Endothelial cell (in vitro differentiated cells): ENCODE measurements around the gene CA11. TPM values are rescaled to one million over a fixed set of nuclear protein-coding genes. Genes with fewer than 3 reads are reported as not detected.

ENCODE experiments used
- DNase-seq: peaks from one replicate; pipeline ENCODE4 v3.0.0; 2021; ENCODE audit warnings: low spot score
- H3K27ac Mint-ChIP-seq: one replicate; pipeline ENCODE4 v1.8.0; 2021; ENCODE audit warnings: mixed read lengths, inconsistent platforms; ENCODE audit not compliant: unreplicated experiment
- H3K27me3 Mint-ChIP-seq: one replicate; pipeline ENCODE4 v1.8.0; 2021; ENCODE audit warnings: mild to moderate bottlenecking, moderate library complexity, mixed read lengths, inconsistent platforms; ENCODE audit not compliant: unreplicated experiment
- H3K36me3 Mint-ChIP-seq: one replicate; pipeline ENCODE4 v1.8.0; 2021; ENCODE audit warnings: mild to moderate bottlenecking, low read depth, mixed read lengths, inconsistent platforms; ENCODE audit not compliant: unreplicated experiment
- H3K4me1 Mint-ChIP-seq: one replicate; pipeline ENCODE4 v1.8.0; 2021; ENCODE audit warnings: mild to moderate bottlenecking, mixed read lengths, inconsistent platforms; ENCODE audit not compliant: unreplicated experiment
- H3K4me3 Mint-ChIP-seq: one replicate; pipeline ENCODE4 v1.8.0; 2021; ENCODE audit warnings: mild to moderate bottlenecking, mixed read lengths, inconsistent platforms; ENCODE audit not compliant: unreplicated experiment
- H3K9me3 Mint-ChIP-seq: one replicate; pipeline ENCODE4 v1.8.0; 2021; ENCODE audit warnings: mixed read lengths, inconsistent platforms; ENCODE audit not compliant: unreplicated experiment
- CTCF ChIP-seq: fragments of 200-600 bp; sonication (generic); IDR thresholded peaks from one replicate; pipeline ENCODE4 v1.5.0; 2021; ENCODE audit warnings: antibody characterized with exemption; ENCODE audit not compliant: unreplicated experiment
- total RNA-seq: library from RNA; stranded (reverse); fragmentation: NEBNext Ultra II Directional; extraction: Animal tissue kit (Norgen Biotek cat#: 25700); gene quantifications from one replicate; pipeline ENCODE4 v1.2.1, GENCODE V29; 2021; ENCODE audit not compliant: unreplicated experiment

Gene CA11
- total RNA-seq, 1 donor from 2014 or later: 11.9 TPM

GRCh38 chr19:48663667-48664066 is 17.7 kb upstream of the CA11 start:
- DNase-seq: no peak
- H3K4me1 Mint-ChIP-seq: no peaks in the 10 kb centered on the region
- H3K27me3 Mint-ChIP-seq: peaks cover 7% of the 10 kb centered on the region
- no peaks in the 10 kb centered on the region for H3K36me3 Mint-ChIP-seq
- H3K4me3 Mint-ChIP-seq: no peak overlapping the region
- H3K27ac Mint-ChIP-seq: no peak overlapping the region
- H3K9me3 Mint-ChIP-seq: no peaks in the 10 kb centered on the region
- no peak for TF ChIP-seq CTCF

- no peak overlapping the region for H3K4me3 Mint-ChIP-seq
- H3K4me1 Mint-ChIP-seq: peaks cover 4% of the 10 kb centered on the region
- H3K36me3 Mint-ChIP-seq: no peaks in the 10 kb centered on the region
- peaks cover 7% of the 10 kb centered on the region for H3K27me3 Mint-ChIP-seq
- H3K27ac Mint-ChIP-seq: no peak overlapping the region
- no peaks in the 10 kb centered on the region for H3K9me3 Mint-ChIP-seq
- no peak for DNase-seq
- no peak for TF ChIP-seq CTCF
These were observed 15.7 kb upstream of the CA11 start for GRCh38 chr19:48661711-48662090.

GRCh38 chr19:48660852-48661710 is 15.1 kb upstream of the CA11 start:
- no peaks in the 10 kb centered on the region for H3K9me3 Mint-ChIP-seq
- no peak overlapping the region for H3K27ac Mint-ChIP-seq
- no peaks in the 10 kb centered on the region for H3K36me3 Mint-ChIP-seq
- no peak overlapping the region for H3K4me3 Mint-ChIP-seq
- peaks cover 7% of the 10 kb centered on the region for H3K27me3 Mint-ChIP-seq
- H3K4me1 Mint-ChIP-seq: peaks cover 5% of the 10 kb centered on the region
- DNase-seq: peak; percentile 41
- no peak for TF ChIP-seq CTCF

- no peak for DNase-seq
These were observed 13.8 kb upstream of the CA11 start for GRCh38 chr19:48659768-48660167.

More at GRCh38 chr19:48659768-48660167, 13.8 kb upstream of the CA11 start:
- no peak overlapping the region for H3K27ac Mint-ChIP-seq
- H3K36me3 Mint-ChIP-seq: no peaks in the 10 kb centered on the region
- no peak overlapping the region for H3K4me3 Mint-ChIP-seq
- H3K4me1 Mint-ChIP-seq: peaks cover 5% of the 10 kb centered on the region
- H3K9me3 Mint-ChIP-seq: no peaks in the 10 kb centered on the region
- TF ChIP-seq CTCF: no peak
- H3K27me3 Mint-ChIP-seq: peaks cover 5% of the 10 kb centered on the region
